NCI-H1048 (cell line): ENCODE results near the gene LSM14B.

Experiments
- DNase-seq: peaks from one replicate; lab custom pipeline; 2025; lab: John Stamatoyannopoulos, UW

LSM14B gene

GRCh38 chr20:62163986-62164762 is 41.9 kb downstream of the LSM14B start:
- no peak for DNase-seq

GRCh38 chr20:62164879-62165761 is 42.8 kb downstream of the LSM14B start:
- no peak for DNase-seq

- DNase-seq, result no peak
These were observed 43.6 kb downstream of the LSM14B start for GRCh38 chr20:62165762-62166399.

- DNase-seq, result no peak
These were observed 45.2 kb downstream of the LSM14B start for GRCh38 chr20:62167474-62167873.

GRCh38 chr20:62168061-62168460 is 45.8 kb downstream of the LSM14B start:
- no peak for DNase-seq

GRCh38 chr20:62168890-62169435 is 46.7 kb downstream of the LSM14B start:
- DNase-seq, result no peak

GRCh38 chr20:62170536-62170935 is 48.3 kb downstream of the LSM14B start:
- DNase-seq, result no peak

- no peak for DNase-seq
These were observed 49.0 kb downstream of the LSM14B start for GRCh38 chr20:62171245-62171644.

GRCh38 chr20:62172666-62173065 is 50.4 kb downstream of the LSM14B start:
- no peak for DNase-seq

- no peak for DNase-seq
These were observed 51.9 kb downstream of the LSM14B start for GRCh38 chr20:62174021-62174804.

- no peak for DNase-seq
These were observed 52.8 kb downstream of the LSM14B start for GRCh38 chr20:62174870-62175624.

- no peak for DNase-seq
These were observed 53.4 kb downstream of the LSM14B start for GRCh38 chr20:62175711-62176110.

GRCh38 chr20:62176866-62177265 is 54.6 kb downstream of the LSM14B start:
- no peak for DNase-seq

GRCh38 chr20:62177307-62177706 is 55.0 kb downstream of the LSM14B start:
- DNase-seq, result no peak

- DNase-seq, result no peak
These were observed 56.3 kb downstream of the LSM14B start for GRCh38 chr20:62178316-62179161.

GRCh38 chr20:62179162-62179504 is 56.9 kb downstream of the LSM14B start:
- DNase-seq, result no peak

- DNase-seq, result no peak
These were observed 59.5 kb downstream of the LSM14B start for GRCh38 chr20:62181808-62182207.

GRCh38 chr20:62182469-62183425 is 60.5 kb downstream of the LSM14B start, which contains the start of gene MTG2:
Gene MTG2, plus strand, starts transcription at chr20:62183028. Its CDS starts 10,393 bp downstream, at chr20:62193421.
- DNase-seq, result peak; percentile 78
